OCI-LY7 (cell line): ENCODE measurements around the gene COX6B1.

Experiments
- EZH2phosphoT487 ChIP-seq: fragments of 200-600 bp; sonication (generic); IDR thresholded peaks from 2 replicates; pipeline ENCODE4 v1.6.1; 2018; ENCODE audit warnings: low read depth, borderline replicate concordance, mild to moderate bottlenecking, mixed run types, antibody characterized with exemption, low read length, moderate library complexity, mixed read lengths
- TF ChIP-seq, protein P1 (sequence below): fragments of 200-600 bp; sonication (generic); conservative IDR thresholded peaks from 2 replicates; pipeline ENCODE4 v1.5.1; 2014; ENCODE audit warnings: mild to moderate bottlenecking, antibody characterized with exemption, low read length, moderate library complexity, mixed read lengths

DNA sequence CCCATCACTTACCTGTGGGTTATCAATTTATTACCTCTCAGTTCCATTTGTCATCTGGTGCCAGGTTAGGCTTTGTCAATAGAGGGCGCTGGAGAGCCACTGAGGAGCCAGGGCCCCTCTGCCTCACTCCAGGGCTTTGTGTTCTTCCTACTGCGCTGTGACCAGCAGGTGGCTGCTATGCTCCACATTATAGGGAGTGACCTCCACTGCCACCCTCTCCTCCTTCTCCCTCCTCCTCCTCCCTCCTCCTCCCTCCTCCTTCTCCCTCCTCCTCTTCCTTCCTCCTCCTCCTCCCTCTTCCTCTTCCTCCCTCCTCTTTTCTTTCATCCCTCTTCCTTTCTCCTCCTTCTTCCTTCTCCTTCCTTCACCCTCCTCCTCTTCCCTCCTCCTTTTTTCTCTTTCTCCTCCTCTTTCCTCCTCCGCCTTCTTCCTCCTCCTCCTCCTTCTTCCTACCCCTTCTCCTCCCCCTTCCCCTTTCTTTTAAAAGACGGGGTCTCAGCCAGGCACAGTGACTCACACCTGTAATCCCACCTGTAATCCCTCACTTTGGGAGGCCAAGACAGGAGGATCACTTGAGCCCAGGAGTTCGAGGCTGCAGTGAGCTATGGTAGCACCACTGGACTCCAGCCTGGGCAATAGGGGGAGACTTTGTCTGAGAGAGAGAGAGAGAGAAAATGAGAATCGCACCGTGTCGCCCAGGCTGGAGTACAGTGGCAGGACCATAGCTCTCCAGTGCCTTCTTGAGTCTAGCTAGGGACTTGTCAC, 45.9 kb downstream of the COX6B1 start:
- TF ChIP-seq, protein P1, sequence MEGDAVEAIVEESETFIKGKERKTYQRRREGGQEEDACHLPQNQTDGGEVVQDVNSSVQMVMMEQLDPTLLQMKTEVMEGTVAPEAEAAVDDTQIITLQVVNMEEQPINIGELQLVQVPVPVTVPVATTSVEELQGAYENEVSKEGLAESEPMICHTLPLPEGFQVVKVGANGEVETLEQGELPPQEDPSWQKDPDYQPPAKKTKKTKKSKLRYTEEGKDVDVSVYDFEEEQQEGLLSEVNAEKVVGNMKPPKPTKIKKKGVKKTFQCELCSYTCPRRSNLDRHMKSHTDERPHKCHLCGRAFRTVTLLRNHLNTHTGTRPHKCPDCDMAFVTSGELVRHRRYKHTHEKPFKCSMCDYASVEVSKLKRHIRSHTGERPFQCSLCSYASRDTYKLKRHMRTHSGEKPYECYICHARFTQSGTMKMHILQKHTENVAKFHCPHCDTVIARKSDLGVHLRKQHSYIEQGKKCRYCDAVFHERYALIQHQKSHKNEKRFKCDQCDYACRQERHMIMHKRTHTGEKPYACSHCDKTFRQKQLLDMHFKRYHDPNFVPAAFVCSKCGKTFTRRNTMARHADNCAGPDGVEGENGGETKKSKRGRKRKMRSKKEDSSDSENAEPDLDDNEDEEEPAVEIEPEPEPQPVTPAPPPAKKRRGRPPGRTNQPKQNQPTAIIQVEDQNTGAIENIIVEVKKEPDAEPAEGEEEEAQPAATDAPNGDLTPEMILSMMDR = peak; percentile 99
- no peak for TF ChIP-seq EZH2phosphoT487
